GM19468 (cell line): ENCODE data around the gene SELENOW.
"Not testable (repeated sequence)": the region's sequence is repeated elsewhere in the genome, so short reads cannot be mapped to it uniquely, and the experiment has no call there.

Experiments
- ATAC-seq: cut with Tn5 transposase; IDR thresholded peaks from one replicate; pipeline ENCODE4 v1.9.1; 2021; ENCODE audit warnings: mild to moderate bottlenecking, moderate library complexity, moderate number of reproducible peaks; ENCODE audit not compliant: unreplicated experiment; ENCODE audit errors: extremely low read depth

The SELENOW gene

GRCh38 chr19:47778049-47778953 lies at the start of gene SELENOW:
TSS of gene SELENOW (plus strand) at chr19:47778703. CDS start at chr19:47778786, 83 bp downstream.
- ATAC-seq, result no peak

DNA sequence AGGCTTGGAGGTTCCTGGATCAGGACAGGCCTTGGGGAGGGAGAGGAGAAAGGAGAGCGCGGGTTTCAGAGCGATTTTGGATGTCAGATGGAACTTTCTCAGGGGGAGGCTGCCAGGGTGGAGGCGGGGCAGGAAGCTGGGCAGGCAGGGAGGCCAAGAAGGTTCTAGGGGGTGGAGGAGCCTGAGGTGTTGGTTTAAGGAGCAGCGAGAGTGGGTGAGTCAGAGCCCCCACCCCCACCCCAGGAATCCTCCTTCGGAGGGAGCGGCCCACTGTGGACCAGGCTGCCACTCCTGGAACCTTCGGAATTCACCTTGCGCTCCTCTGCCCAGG lies 49.1 kb upstream of the SELENOW start:
- no peak for ATAC-seq

DNA sequence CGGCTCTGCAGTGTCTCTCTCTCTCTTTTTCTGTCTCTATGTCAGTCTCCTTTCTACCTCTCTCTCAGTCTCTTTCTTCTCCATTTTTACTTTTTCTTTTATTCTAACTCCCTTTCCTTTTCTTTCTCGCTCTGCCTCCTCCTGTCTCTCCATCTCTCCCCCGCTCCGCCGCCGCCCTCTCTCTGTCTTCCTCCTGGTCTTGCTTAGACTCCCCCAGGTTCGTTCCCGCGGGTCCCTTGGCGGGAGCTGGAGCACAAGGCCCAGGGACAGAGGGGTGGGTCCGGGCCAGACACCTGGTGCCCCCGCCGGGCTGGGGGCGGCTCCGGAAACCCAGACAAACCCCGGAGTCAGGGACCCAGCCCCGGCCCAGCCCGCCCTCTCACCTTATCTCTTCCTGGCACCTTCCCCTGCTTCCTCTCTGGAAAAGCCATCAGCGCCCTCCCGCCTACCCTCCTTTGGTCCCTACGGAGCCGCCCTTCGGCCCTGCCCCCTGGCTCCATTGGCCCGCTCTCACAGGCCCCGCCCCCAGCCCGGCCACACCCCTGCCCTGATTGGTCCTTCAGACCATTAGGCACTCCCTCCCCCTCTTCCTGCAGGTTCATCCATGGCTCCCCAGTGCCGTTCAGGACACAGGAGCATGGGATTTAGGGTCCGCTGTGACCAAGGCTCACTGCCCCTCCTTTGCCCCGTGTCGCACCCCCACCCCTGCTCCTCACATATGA lies 48.5 kb upstream of the SELENOW start:
- no peak for ATAC-seq

GRCh38 chr19:47730521-47730889 lies 48.0 kb upstream of the SELENOW start:
- ATAC-seq, result no peak

GRCh38 chr19:47730910-47731309 lies 47.6 kb upstream of the SELENOW start:
- no peak for ATAC-seq

GRCh38 chr19:47735131-47735530 lies 43.4 kb upstream of the SELENOW start:
- no peak for ATAC-seq

DNA sequence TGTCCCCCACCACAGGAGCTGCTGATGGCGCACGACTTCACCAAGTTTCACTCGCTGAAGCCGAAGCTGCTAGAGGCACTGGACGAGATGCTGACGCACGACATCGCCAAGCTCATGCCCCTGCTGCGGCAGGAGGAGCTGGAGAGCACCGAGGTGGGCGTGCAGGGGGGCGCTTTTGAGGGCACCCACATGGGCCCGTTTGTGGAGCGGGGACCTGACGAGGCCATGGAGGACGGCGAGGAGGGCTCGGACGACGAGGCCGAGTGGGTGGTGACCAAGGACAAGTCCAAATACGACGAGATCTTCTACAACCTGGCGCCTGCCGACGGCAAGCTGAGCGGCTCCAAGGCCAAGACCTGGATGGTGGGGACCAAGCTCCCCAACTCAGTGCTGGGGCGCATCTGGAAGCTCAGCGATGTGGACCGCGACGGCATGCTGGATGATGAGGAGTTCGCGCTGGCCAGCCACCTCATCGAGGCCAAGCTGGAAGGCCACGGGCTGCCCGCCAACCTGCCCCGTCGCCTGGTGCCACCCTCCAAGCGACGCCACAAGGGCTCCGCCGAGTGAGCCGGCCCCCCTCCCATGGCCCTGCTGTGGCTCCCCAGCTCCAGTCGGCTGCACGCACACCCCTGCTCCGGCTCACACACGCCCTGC lies 37.5 kb upstream of the SELENOW start:
- no peak for ATAC-seq

- no peak for ATAC-seq
These were observed 36.9 kb upstream of the SELENOW start for GRCh38 chr19:47741544-47742140.

- no peak for ATAC-seq
These were observed 35.9 kb upstream of the SELENOW start for GRCh38 chr19:47742634-47743033.

GRCh38 chr19:47745010-47745901 lies 33.2 kb upstream of the SELENOW start, which contains the start of gene NOP53:
TSS of gene NOP53 (plus strand) at chr19:47745546. CDS start at chr19:47745560, 14 bp downstream.
- peak; percentile 45 for ATAC-seq

- ATAC-seq, result not testable (repeated sequence)
These were observed 32.4 kb upstream of the SELENOW start for GRCh38 chr19:47746129-47746528.

- ATAC-seq, result no peak
These were observed 29.2 kb upstream of the SELENOW start for GRCh38 chr19:47749326-47749725.

DNA sequence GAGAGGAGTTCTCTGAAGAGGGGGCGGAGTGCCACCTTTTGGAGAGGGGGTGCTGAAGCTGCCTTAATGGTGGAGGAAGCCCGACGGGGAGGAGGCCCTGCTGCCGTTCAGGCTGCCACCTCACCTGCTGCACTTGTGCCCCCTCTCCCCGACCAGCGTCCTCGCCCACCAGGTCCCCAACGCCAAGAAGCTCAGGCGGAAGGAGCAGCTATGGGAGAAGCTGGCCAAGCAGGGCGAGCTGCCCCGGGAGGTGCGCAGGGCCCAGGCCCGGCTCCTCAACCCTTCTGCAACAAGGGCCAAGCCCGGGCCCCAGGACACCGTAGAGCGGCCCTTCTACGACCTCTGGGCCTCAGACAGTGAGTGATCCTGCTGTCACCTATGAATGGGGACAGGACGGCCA lies 27.8 kb upstream of the SELENOW start:
- ATAC-seq, result no peak

- ATAC-seq, result no peak
These were observed 25.9 kb upstream of the SELENOW start for GRCh38 chr19:47752440-47753211.

DNA sequence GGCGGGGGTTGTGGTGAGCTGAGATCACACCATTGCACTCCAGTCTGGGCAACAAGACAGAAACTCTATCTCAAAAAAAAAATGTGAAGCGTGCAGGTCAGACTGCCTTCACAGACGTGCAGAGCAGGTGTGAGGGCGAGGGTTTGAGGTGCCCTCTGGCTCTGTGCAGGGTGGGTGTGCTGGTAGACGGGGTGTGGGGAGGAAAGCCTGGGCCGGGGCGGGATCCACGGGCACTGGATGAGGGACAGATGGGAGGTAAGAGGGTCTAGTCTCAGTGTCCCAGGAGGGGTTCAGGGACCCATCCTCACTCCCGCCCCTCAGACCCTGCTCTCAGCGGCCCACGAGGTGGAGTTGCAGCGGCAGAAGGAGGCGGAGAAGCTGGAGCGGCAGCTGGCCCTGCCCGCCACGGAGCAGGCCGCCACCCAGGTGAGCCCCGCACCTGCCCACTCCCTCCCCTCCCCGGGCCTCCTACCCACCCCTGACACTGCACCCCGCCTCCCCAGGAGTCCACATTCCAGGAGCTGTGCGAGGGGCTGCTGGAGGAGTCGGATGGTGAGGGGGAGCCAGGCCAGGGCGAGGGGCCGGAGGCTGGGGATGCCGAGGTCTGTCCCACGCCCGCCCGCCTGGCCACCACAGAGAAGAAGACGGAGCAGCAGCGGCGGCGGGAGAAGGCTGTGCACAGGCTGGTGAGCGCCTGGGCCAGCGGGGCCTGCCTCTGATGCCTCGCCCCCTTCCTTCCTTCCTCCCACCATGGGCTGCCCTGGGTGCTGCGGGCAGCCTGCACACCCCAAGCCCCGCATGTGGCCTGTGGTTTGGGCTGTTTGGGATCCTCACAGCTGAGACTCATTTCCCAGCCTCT lies 24.1 kb upstream of the SELENOW start:
- no peak for ATAC-seq

- ATAC-seq, result no peak
These were observed 23.3 kb upstream of the SELENOW start for GRCh38 chr19:47755065-47755761.
